OCI-LY1 (cell line): Measurements from ENCODE around the gene STARD9.

ENCODE experiments used
- CTCF ChIP-seq: fragments of 200-600 bp; sonication (generic), shearing (Covaris generic); IDR thresholded peaks from 2 replicates; pipeline ENCODE4 v1.5.1; 2017; ENCODE audit warnings: mild to moderate bottlenecking, antibody characterized with exemption, low read length, moderate library complexity, mixed read lengths
- EZH2 ChIP-seq: fragments of 200-600 bp; sonication (generic), shearing (Covaris generic); IDR thresholded peaks from 2 replicates; pipeline ENCODE4 v1.8.0; 2017; ENCODE audit warnings: borderline replicate concordance, mixed run types, mild to moderate bottlenecking, antibody characterized with exemption, low read length, moderate library complexity, mixed read lengths

- TF ChIP-seq CTCF, result no peak
- no peak for TF ChIP-seq EZH2
These were observed 160.9 kb downstream of the STARD9 start for GRCh38 chr15:42736178-42736792.
